GM19023 (cell line): ENCODE measurements around the gene CD47.

Experiments used
- ATAC-seq: cut with Tn5 transposase; IDR thresholded peaks from one replicate; pipeline ENCODE4 v1.9.1; 2021; ENCODE audit warnings: mild to moderate bottlenecking, moderate library complexity; ENCODE audit not compliant: unreplicated experiment

Gene CD47

GRCh38 chr3:108090701-108091497 lies at the start of gene CD47:
Gene CD47, minus strand, starts transcription at chr3:108091031. Its CDS starts 123 bp downstream, at chr3:108090908.
- peak; percentile 77 for ATAC-seq

GRCh38 chr3:108137460-108137814 lies 46.6 kb upstream of the CD47 start:
- ATAC-seq: no peak

- ATAC-seq: no peak
Observed at GRCh38 chr3:108136561-108137459, 46.0 kb upstream of the CD47 start.

GRCh38 chr3:108134555-108134880 lies 43.7 kb upstream of the CD47 start:
- peak; percentile 35 for ATAC-seq

GRCh38 chr3:108133858-108134554 lies 43.2 kb upstream of the CD47 start:
- ATAC-seq: peak; percentile 44

GRCh38 chr3:108133048-108133369 lies 42.2 kb upstream of the CD47 start:
- ATAC-seq: no peak

GRCh38 chr3:108131475-108132134 lies 40.8 kb upstream of the CD47 start:
- no peak for ATAC-seq

- ATAC-seq: no peak
Observed at GRCh38 chr3:108130701-108131474, 40.1 kb upstream of the CD47 start.

GRCh38 chr3:108130236-108130635 lies 39.4 kb upstream of the CD47 start:
- ATAC-seq: no peak

- no peak for ATAC-seq
Observed at GRCh38 chr3:108127301-108127988, 36.6 kb upstream of the CD47 start.

GRCh38 chr3:108126348-108126747 lies 35.5 kb upstream of the CD47 start:
- no peak for ATAC-seq

- peak; percentile 54 for ATAC-seq
Observed at GRCh38 chr3:108125550-108126071, 34.8 kb upstream of the CD47 start.

GRCh38 chr3:108125153-108125543 lies 34.3 kb upstream of the CD47 start:
- ATAC-seq: no peak

- ATAC-seq: peak; percentile 84
Observed at GRCh38 chr3:108124337-108125152, 33.7 kb upstream of the CD47 start.

- no peak for ATAC-seq
Observed at GRCh38 chr3:108123326-108123725, 32.5 kb upstream of the CD47 start.

GRCh38 chr3:108122276-108122675 lies 31.4 kb upstream of the CD47 start:
- no peak for ATAC-seq

- no peak for ATAC-seq
Observed at GRCh38 chr3:108119398-108120104, 28.7 kb upstream of the CD47 start.
